HepG2 (cell line): ENCODE results near the gene JPH2. TPM values are rescaled to one million over a fixed set of nuclear protein-coding genes. Genes with fewer than 3 reads are reported as not detected.

Experiments
- ATAC-seq: fragments of 200-7000 bp; cut with Tn5 transposase; 3 replicates; pipeline ENCODE4 v1.9.1; 2020; ENCODE audit warnings: mild to moderate bottlenecking, moderate library complexity
- BruUV-seq: library from RNA; stranded (reverse); fragments of 400-500 nt; replicated peaks from 2 replicates; lab custom pipeline; 2021; lab: Mats Ljungman, UMichigan
- CTCF ChIA-PET: fragments of 300-600 bp; formaldehyde crosslinking; extraction: SDS; loops from one replicate; lab custom pipeline; 2021; ENCODE audit warnings: low total read pairs, inconsistent platforms, low intra/inter-chr PET ratio; lab: Yijun Ruan, JAX
- POLR2A ChIA-PET: fragments of 350-600 bp; sonication (Branson Sonifier 250); formaldehyde crosslinking; loops from one replicate; lab custom pipeline; 2020; ENCODE audit warnings: antibody characterized with exemption, inconsistent platforms; lab: Yijun Ruan, JAX
- DNase-seq: peaks from one replicate; pipeline ENCODE4 v3.0.0-alpha.2; 2015; ENCODE audit warnings: low spot score
- FAIRE-seq: peaks from 3 replicates; lab custom pipeline; 2011; peaks lifted over from hg19 to GRCh38; lab: Jason Lieb, UNC
- H2AFZ ChIP-seq: one replicate; pipeline ENCODE4 v1.6.1; 2011; ENCODE audit warnings: low read length, inconsistent platforms
- H3K27ac ChIP-seq: fragments of 300-600 bp; 3 replicates; pipeline ENCODE4 v1.8.0; 2011; ENCODE audit warnings: mixed run types, mild to moderate bottlenecking, mixed read lengths, low read length, inconsistent platforms; ENCODE audit not compliant: insufficient read depth; ENCODE audit errors: extremely low read length
- H3K27me3 ChIP-seq, 2 experiments: fragments of 200-600 bp in 1 of 2; 2 replicates in 1 of 2; 3 replicates in 1 of 2; pipeline versions ENCODE4 v1.6.0 to v1.8.0; 2011; ENCODE audit warnings: low read length in 2 of 2, mild to moderate bottlenecking in 2 of 2, moderate library complexity in 2 of 2, inconsistent platforms in 1 of 2; ENCODE audit not compliant: insufficient read depth in 2 of 2, control insufficient read depth in 1 of 2
- H3K36me3 ChIP-seq, 2 experiments: fragments of 200-600 bp in 1 of 2; replicated peaks in 1 of 2; 2 replicates in 1 of 2; 3 replicates in 1 of 2; pipeline versions ENCODE4 v1.5.1 to v1.8.0; 2011; ENCODE audit warnings: low read length in 2 of 2, inconsistent platforms in 1 of 2; ENCODE audit not compliant: insufficient read depth in 2 of 2, control insufficient read depth in 1 of 2
- H3K4me1 ChIP-seq: 2 replicates; pipeline ENCODE4 v1.5.1; 2012; ENCODE audit warnings: low read length, inconsistent platforms; ENCODE audit not compliant: insufficient read depth
- H3K4me2 ChIP-seq: 2 replicates; pipeline ENCODE4 v1.6.0; 2011; ENCODE audit warnings: low read depth, low read length, inconsistent platforms
- H3K4me3 ChIP-seq, 3 experiments: fragments of 200-600 bp in 1 of 3; sonication (generic), shearing (Covaris generic) in 1 of 3; replicated peaks in 1 of 3; 2 replicates each; pipeline ENCODE4 v1.5.1; 2011 to 2016; ENCODE audit warnings: low read length in 3 of 3, inconsistent platforms in 2 of 3, low read depth in 2 of 3, mild to moderate bottlenecking in 2 of 3, control low read depth in 1 of 3, mixed read lengths in 1 of 3; ENCODE audit not compliant: insufficient read depth in 1 of 3
- H3K79me2 ChIP-seq: one replicate; pipeline ENCODE4 v1.6.1; 2011; ENCODE audit warnings: low read length, inconsistent platforms; ENCODE audit not compliant: insufficient read depth
- H3K9ac ChIP-seq: 2 replicates; pipeline ENCODE4 v1.6.0; 2011; ENCODE audit warnings: mild to moderate bottlenecking, low read depth, low read length, inconsistent platforms; ENCODE audit not compliant: insufficient read depth
- H3K9me3 ChIP-seq: 2 replicates; pipeline ENCODE4 v1.5.1; 2012; ENCODE audit warnings: mild to moderate bottlenecking, low read length
- H4K20me1 ChIP-seq: 2 replicates; pipeline ENCODE4 v1.6.0; 2011; ENCODE audit warnings: inconsistent platforms, mild to moderate bottlenecking, low read length, moderate library complexity; ENCODE audit not compliant: insufficient read depth
- EZH2 ChIP-seq: conservative IDR thresholded peaks from 2 replicates; pipeline ENCODE4 v1.6.1; 2012; ENCODE audit warnings: mild to moderate bottlenecking, low read depth, low read length, moderate library complexity
- FOXO1 ChIP-seq: sonication (generic); formaldehyde crosslinking; IDR thresholded peaks from 2 replicates; pipeline ENCODE4 v1.4.0; 2020; ENCODE audit warnings: missing genetic modification reagents
- GLI4 ChIP-seq: sonication (generic); formaldehyde crosslinking; IDR thresholded peaks from 2 replicates; pipeline ENCODE4 v1.5.1; 2020; ENCODE audit warnings: missing genetic modification reagents, mild to moderate bottlenecking, moderate library complexity, borderline replicate concordance
- HES4 ChIP-seq: sonication (generic); formaldehyde crosslinking; IDR thresholded peaks from 2 replicates; pipeline ENCODE4 v1.9.0; 2021; ENCODE audit warnings: mild to moderate bottlenecking, missing genetic modification reagents, borderline replicate concordance
- HNF4A ChIP-seq: sonication (generic); formaldehyde crosslinking; IDR thresholded peaks from 2 replicates; pipeline ENCODE4 v1.4.0; 2020; ENCODE audit warnings: missing genetic modification reagents
- HOXA5 ChIP-seq: sonication (generic); formaldehyde crosslinking; IDR thresholded peaks from 2 replicates; pipeline ENCODE4 v1.4.0; 2020; ENCODE audit warnings: missing genetic modification reagents
- KAT8 ChIP-seq: IDR thresholded peaks from 2 replicates; pipeline ENCODE4 v1.6.1; 2016; ENCODE audit warnings: missing genetic modification reagents, missing compliant biosample characterization
- MTA3 ChIP-seq: sonication (generic); formaldehyde crosslinking; IDR thresholded peaks from 2 replicates; pipeline ENCODE4 v1.4.0; 2020; ENCODE audit warnings: missing genetic modification reagents
- PATZ1 ChIP-seq: sonication (generic); formaldehyde crosslinking; IDR thresholded peaks from 2 replicates; pipeline ENCODE4 v1.4.0; 2020; ENCODE audit warnings: missing genetic modification reagents
- RBM22 ChIP-seq: fragments of 200-400 bp; formaldehyde crosslinking; optimal IDR thresholded peaks from 2 replicates; pipeline ENCODE3; 2017; ENCODE audit warnings: mild to moderate bottlenecking, low read length, moderate library complexity
- SMAD1 ChIP-seq: sonication (generic); formaldehyde crosslinking; IDR thresholded peaks from 2 replicates; pipeline ENCODE4 v1.4.0; 2020; ENCODE audit warnings: missing genetic modification reagents, low read depth, mild to moderate bottlenecking, borderline replicate concordance
- SRSF1 ChIP-seq: fragments of 200-400 bp; formaldehyde crosslinking; optimal IDR thresholded peaks from 2 replicates; pipeline ENCODE3; 2017; ENCODE audit warnings: mild to moderate bottlenecking, low read depth, low read length, moderate library complexity
- ZFP36L1 ChIP-seq: sonication (generic); formaldehyde crosslinking; IDR thresholded peaks from 2 replicates; pipeline ENCODE4 v1.8.0; 2022; ENCODE audit warnings: mild to moderate bottlenecking, missing genetic modification reagents, moderate library complexity
- ZMYM3 ChIP-seq: sonication (generic); formaldehyde crosslinking; IDR thresholded peaks from 2 replicates; pipeline ENCODE4 v1.5.1; 2020; ENCODE audit warnings: mild to moderate bottlenecking, missing genetic modification reagents
- ZNF138 ChIP-seq: sonication (generic); formaldehyde crosslinking; IDR thresholded peaks from 2 replicates; pipeline ENCODE4 v1.5.0; 2020; ENCODE audit warnings: mild to moderate bottlenecking, low read depth, missing genetic modification reagents
- ZNF180 ChIP-seq: sonication (generic); formaldehyde crosslinking; IDR thresholded peaks from 2 replicates; pipeline ENCODE4 v1.4.0; 2020; ENCODE audit warnings: low read depth, missing genetic modification reagents, borderline replicate concordance
- ZNF251 ChIP-seq: sonication (generic); formaldehyde crosslinking; IDR thresholded peaks from 2 replicates; pipeline ENCODE4 v1.9.0; 2021; ENCODE audit warnings: mild to moderate bottlenecking, missing genetic modification reagents
- ZNF343 ChIP-seq: sonication (generic); formaldehyde crosslinking; IDR thresholded peaks from 2 replicates; pipeline ENCODE4 v1.4.0; 2020; ENCODE audit warnings: mild to moderate bottlenecking, missing genetic modification reagents
- ZNF629 ChIP-seq: sonication (generic); formaldehyde crosslinking; conservative IDR thresholded peaks from 2 replicates; pipeline ENCODE4 v1.5.0; 2020; ENCODE audit warnings: missing genetic modification reagents
- WGBS: methylation state at CpG from one replicate; pipeline ENCODE4 v1.1.6; 2017; ENCODE audit warnings: low lambda C conversion rate; 5-methylcytosine and 5-hydroxymethylcytosine counted together
- in situ Hi-C: cut with HindIII; loops from 2 replicates; pipeline ENCODE4 v1.10.0; 2017; ENCODE audit warnings: low pct_unique_long_range_greater_than_20kb; ENCODE audit not compliant: extremely low pct_ligation_motif_present
- intact Hi-C: fragments of 100-400 bp; cut with micrococcal nuclease; formaldehyde crosslinking; loops from one replicate; pipeline ENCODE4 v1.10.0; 2022; ENCODE audit not compliant: unreplicated experiment
- polyA plus RNA-seq, 8 experiments: library from polyadenylated mRNA; depleted of rRNA in 3 of 8; stranded (reverse) in 7 of 8; unstranded in 1 of 8; fragments of >200 nt; fragmentation: Illumina TruSeq in 4 of 8; extraction: Trizol in 4 of 8; gene quantifications; 2 replicates each; pipeline versions ENCODE4 v1.2.1 to v1.2.3, GENCODE V29; 2011 to 2016; ENCODE audit warnings: low read depth in 4 of 8, missing spikeins in 1 of 8, mixed read lengths in 1 of 8; ENCODE audit not compliant: insufficient read depth in 1 of 8
- total RNA-seq, 5 experiments: library from RNA; depleted of rRNA; stranded (reverse); fragments of >200 nt; fragmentation: Illumina TruSeq; extraction: Trizol; gene quantifications; 2 replicates each; pipeline ENCODE4 v1.2.3, GENCODE V29; 2016; ENCODE audit warnings: low read depth in 1 of 5
- TF ChIP-seq, protein P1 (sequence below): IDR thresholded peaks from 2 replicates; pipeline ENCODE4 v1.6.1; 2016; ENCODE audit warnings: mild to moderate bottlenecking

Gene JPH2
- total and polyA plus RNA-seq, 2 of the 13 experiments (the other 11 are each of a cell fraction or from before 2014, with no cell fraction given): 0.42 TPM; not detected in 1

- no peaks in the 10 kb centered on the region for H4K20me1 ChIP-seq
- no peak overlapping the region for H2AFZ ChIP-seq
- H3K79me2 ChIP-seq: no peaks in the 10 kb centered on the region
- ATAC-seq (no peak), DNase-seq (no peak), FAIRE-seq (no peak)
- no peak overlapping the region for H3K4me2 ChIP-seq
- ChIA-PET POLR2A (interaction anchor here (1.0 to 1.5 kb wide), 3 partner anchors 61 to 73 kb away, joined by 3 to 8 read pairs (median 5); no protein-coding TSS in a partner anchor), CTCF (interaction anchor here (1.2 to 4.0 kb wide), 6 partner anchors 72 to 492 kb away, joined by 3 to 110 read pairs (median 6); partner anchors contain the start of gene FITM2)
- no TSS peak for BruUV-seq
- peaks cover 7 to 53% of the 10 kb centered on the region in 2 experiments for H3K27me3 ChIP-seq
- H3K9ac ChIP-seq: no peak overlapping the region
- intact Hi-C loops: no loop called here
- TF ChIP-seq ZFP36L1 (CRISPR knock-in tag): no peak
- TF ChIP-seq, protein P1, sequence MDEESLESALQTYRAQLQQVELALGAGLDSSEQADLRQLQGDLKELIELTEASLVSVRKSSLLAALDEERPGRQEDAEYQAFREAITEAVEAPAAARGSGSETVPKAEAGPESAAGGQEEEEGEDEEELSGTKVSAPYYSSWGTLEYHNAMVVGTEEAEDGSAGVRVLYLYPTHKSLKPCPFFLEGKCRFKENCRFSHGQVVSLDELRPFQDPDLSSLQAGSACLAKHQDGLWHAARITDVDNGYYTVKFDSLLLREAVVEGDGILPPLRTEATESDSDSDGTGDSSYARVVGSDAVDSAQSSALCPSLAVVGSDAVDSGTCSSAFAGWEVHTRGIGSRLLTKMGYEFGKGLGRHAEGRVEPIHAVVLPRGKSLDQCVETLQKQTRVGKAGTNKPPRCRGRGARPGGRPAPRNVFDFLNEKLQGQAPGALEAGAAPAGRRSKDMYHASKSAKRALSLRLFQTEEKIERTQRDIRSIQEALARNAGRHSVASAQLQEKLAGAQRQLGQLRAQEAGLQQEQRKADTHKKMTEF: no peak
- TF ChIP-seq SRSF1: no peak
- TF ChIP-seq RBM22: no peak
- 0 out of 2 replicates have a peak, but pooled peaks have one; percentile 39 for TF ChIP-seq HES4 (CRISPR knock-in tag)
- no peak for TF ChIP-seq FOXO1 (CRISPR knock-in tag)
- TF ChIP-seq ZNF180 (CRISPR knock-in tag): no peak
- no peak for TF ChIP-seq PATZ1 (CRISPR knock-in tag)
- no peak for TF ChIP-seq HOXA5
- no peak for TF ChIP-seq ZNF251 (CRISPR knock-in tag)
- TF ChIP-seq ZMYM3: 0 out of 2 replicates have a peak, but pooled peaks have one; percentile 22
- TF ChIP-seq ZNF138 (CRISPR knock-in tag): no peak
- no peak for TF ChIP-seq ZNF343 (CRISPR knock-in tag)
- peak; percentile 71 for TF ChIP-seq ZNF629
- TF ChIP-seq MTA3 (CRISPR knock-in tag): no peak
- 0 out of 2 replicates have a peak, but pooled peaks have one; percentile 64 for TF ChIP-seq SMAD1 (CRISPR knock-in tag)
- no peak for TF ChIP-seq EZH2
- no peak for TF ChIP-seq GLI4
- no peak for TF ChIP-seq KAT8 (CRISPR knock-in tag)
- no peak for TF ChIP-seq HNF4A (CRISPR knock-in tag)
- in situ Hi-C loops: loop anchor here (5.0 to 10.0 kb wide), 2 partner anchors 70 to 357 kb away; partner anchors contain the start of genes JPH2 and TTPAL
- WGBS: 18% methylated on average over 8 of the region's 8 CpGs
- no peak overlapping the region for H3K27ac ChIP-seq
- no peak overlapping the region for H3K4me3 ChIP-seq
- H3K4me1 ChIP-seq: peaks cover 17% of the 10 kb centered on the region
- no peaks in the 10 kb centered on the region for H3K36me3 ChIP-seq
- H3K9me3 ChIP-seq: no peaks in the 10 kb centered on the region
These were observed 69.4 kb downstream of the JPH2 start for GRCh38 chr20:44117296-44118184.
